ENCODE results near the gene EIF2B5. TPM values are rescaled to one million over a fixed set of nuclear protein-coding genes. Genes with fewer than 3 reads are reported as not detected.
A peak's percentile ranks its signal among the peaks of the same experiment; 100 is the strongest.
"Not testable (repeated sequence)": the region's sequence is repeated elsewhere in the genome, so short reads cannot be mapped to it uniquely, and the experiment has no call there.

The EIF2B5 gene
- polyA plus RNA-seq, 1 donor (not counting 4 experiments of a cell fraction or from before 2014, with no cell fraction given), result 37.9 TPM

DNA sequence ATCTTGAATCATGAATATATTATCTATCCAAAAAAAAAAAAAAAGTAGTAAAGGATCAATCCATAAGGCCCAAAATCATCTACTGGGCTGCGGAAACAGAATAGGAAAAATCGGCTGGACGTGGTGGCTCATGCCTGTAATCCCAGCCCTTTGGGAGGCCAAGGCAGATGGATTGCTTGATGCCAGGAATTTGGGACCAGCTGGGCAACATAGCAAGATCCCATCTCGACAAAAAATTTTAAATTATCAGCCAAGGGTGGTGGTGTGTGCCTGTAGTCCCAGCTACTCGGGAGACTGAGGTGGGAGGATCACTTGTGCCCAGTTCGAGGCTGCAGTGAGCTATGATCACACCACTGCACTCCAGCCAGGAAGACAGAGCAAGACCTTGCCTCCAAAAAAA, 14.0 kb downstream of the EIF2B5 start:
- Histone ChIP-seq H3K9me1 (ENCODE audit: control insufficient read depth, extremely low read depth, insufficient read depth, low read length) (no peaks in the 10 kb centered on the region), H3K4me1 (ENCODE audit: control insufficient read depth, extremely low read depth, insufficient read depth, low read length) (peaks cover 4% of the 10 kb centered on the region), H3K9me3 (ENCODE audit: control insufficient read depth, low read depth, low read length) (no peaks in the 10 kb centered on the region), H3K79me2 (ENCODE audit: control insufficient read depth, insufficient read depth, low read length) (no peaks in the 10 kb centered on the region), H3K4me2 (ENCODE audit: control insufficient read depth, extremely low read depth, insufficient read depth, low read depth, low read length) (no peak overlapping the region), H3K27me3 (ENCODE audit: control insufficient read depth, extremely low read depth, insufficient read depth, low read length) (no peaks in the 10 kb centered on the region), H3K36me3 (ENCODE audit: control insufficient read depth in 2 of 2, extremely low read depth in 1 of 2, insufficient read depth in 2 of 2, low read length in 2 of 2) (peaks cover 7 to 16% of the 10 kb centered on the region in 2 experiments), H3K4me3 (ENCODE audit: control insufficient read depth in 2 of 3, extremely low read depth in 1 of 3, insufficient read depth in 2 of 3, low read depth in 1 of 3, low read length in 3 of 3) (no peak overlapping the region), H4K20me1 (ENCODE audit: control insufficient read depth, extremely low read depth, insufficient read depth, low read length) (peaks cover 9% of the 10 kb centered on the region), H2AFZ (ENCODE audit: control insufficient read depth, low read length) (no peak overlapping the region), H3K27ac (ENCODE audit: control insufficient read depth, insufficient read depth, low read length) (no peak overlapping the region), H3K9ac (ENCODE audit: control insufficient read depth, extremely low read depth, insufficient read depth, low read length) (no peak overlapping the region)
- dilution Hi-C loops (cut with MboI; ENCODE audit: extremely low pct_ligation_motif_present, low sequenced_read_pairs), result no loop called here
- DNase-seq (ENCODE audit: low read depth, low spot score), result no peak
- TF ChIP-seq, protein P1, sequence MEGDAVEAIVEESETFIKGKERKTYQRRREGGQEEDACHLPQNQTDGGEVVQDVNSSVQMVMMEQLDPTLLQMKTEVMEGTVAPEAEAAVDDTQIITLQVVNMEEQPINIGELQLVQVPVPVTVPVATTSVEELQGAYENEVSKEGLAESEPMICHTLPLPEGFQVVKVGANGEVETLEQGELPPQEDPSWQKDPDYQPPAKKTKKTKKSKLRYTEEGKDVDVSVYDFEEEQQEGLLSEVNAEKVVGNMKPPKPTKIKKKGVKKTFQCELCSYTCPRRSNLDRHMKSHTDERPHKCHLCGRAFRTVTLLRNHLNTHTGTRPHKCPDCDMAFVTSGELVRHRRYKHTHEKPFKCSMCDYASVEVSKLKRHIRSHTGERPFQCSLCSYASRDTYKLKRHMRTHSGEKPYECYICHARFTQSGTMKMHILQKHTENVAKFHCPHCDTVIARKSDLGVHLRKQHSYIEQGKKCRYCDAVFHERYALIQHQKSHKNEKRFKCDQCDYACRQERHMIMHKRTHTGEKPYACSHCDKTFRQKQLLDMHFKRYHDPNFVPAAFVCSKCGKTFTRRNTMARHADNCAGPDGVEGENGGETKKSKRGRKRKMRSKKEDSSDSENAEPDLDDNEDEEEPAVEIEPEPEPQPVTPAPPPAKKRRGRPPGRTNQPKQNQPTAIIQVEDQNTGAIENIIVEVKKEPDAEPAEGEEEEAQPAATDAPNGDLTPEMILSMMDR (optimal IDR thresholded peaks at IDR 0.05 in 1 of 3, IDR thresholded peaks at IDR 0.05 in 1 of 3, conservative IDR thresholded peaks at IDR 0.05 in 1 of 3; ENCODE audit: extremely low read depth in 1 of 3, insufficient read depth in 2 of 3, low read length in 3 of 3), result no peak
- TF ChIP-seq EZH2 (IDR thresholded peaks at IDR 0.05; ENCODE audit: low read length), result no peak
- FAIRE-seq, result no peak

DNA sequence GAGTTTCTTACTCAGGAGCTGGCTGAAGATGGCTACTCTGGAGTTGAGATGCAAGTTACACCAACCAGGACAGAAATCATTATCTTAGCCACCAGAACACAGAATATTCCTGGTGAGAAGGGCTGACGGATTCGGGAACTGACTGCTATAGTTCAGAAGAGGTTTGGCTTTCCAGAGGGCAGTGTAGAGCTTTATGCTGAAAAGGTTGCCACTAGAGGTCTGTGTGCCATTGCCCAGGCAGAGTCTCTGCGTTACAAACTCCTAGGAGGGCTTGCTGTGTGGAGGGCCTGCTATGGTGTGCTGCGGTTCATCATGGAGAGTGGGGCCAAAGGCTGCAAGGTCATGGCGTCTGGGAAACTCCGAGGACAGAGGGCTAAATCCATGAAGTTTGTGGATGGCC, 14.6 kb downstream of the EIF2B5 start:
- H2AFZ ChIP-seq (ENCODE audit: control insufficient read depth, low read length); H3K9me3 ChIP-seq (ENCODE audit: control insufficient read depth, low read depth, low read length); FAIRE-seq; H3K79me2 ChIP-seq (ENCODE audit: control insufficient read depth, insufficient read depth, low read length); DNase-seq (ENCODE audit: low read depth, low spot score); H3K36me3 ChIP-seq (ENCODE audit: control insufficient read depth in 2 of 2, extremely low read depth in 1 of 2, insufficient read depth in 2 of 2, low read length in 2 of 2); dilution Hi-C loops (cut with MboI; ENCODE audit: extremely low pct_ligation_motif_present, low sequenced_read_pairs); H3K4me3 ChIP-seq (ENCODE audit: control insufficient read depth in 2 of 3, extremely low read depth in 1 of 3, insufficient read depth in 2 of 3, low read depth in 1 of 3, low read length in 3 of 3); H4K20me1 ChIP-seq (ENCODE audit: control insufficient read depth, extremely low read depth, insufficient read depth, low read length); H3K27me3 ChIP-seq (ENCODE audit: control insufficient read depth, extremely low read depth, insufficient read depth, low read length); H3K9ac ChIP-seq (ENCODE audit: control insufficient read depth, extremely low read depth, insufficient read depth, low read length); H3K4me1 ChIP-seq (ENCODE audit: control insufficient read depth, extremely low read depth, insufficient read depth, low read length); H3K27ac ChIP-seq (ENCODE audit: control insufficient read depth, insufficient read depth, low read length); H3K4me2 ChIP-seq (ENCODE audit: control insufficient read depth, extremely low read depth, insufficient read depth, low read depth, low read length); H3K9me1 ChIP-seq (ENCODE audit: control insufficient read depth, extremely low read depth, insufficient read depth, low read length): not testable (repeated sequence)
- TF ChIP-seq, protein P1 (optimal IDR thresholded peaks at IDR 0.05 in 1 of 3, IDR thresholded peaks at IDR 0.05 in 1 of 3, conservative IDR thresholded peaks at IDR 0.05 in 1 of 3; ENCODE audit: extremely low read depth in 1 of 3, insufficient read depth in 2 of 3, low read length in 3 of 3), result peak in 2 of 3 experiments; percentile 5 to 8
